ENCODE data around the gene FSTL3.

Gene FSTL3

DNA sequence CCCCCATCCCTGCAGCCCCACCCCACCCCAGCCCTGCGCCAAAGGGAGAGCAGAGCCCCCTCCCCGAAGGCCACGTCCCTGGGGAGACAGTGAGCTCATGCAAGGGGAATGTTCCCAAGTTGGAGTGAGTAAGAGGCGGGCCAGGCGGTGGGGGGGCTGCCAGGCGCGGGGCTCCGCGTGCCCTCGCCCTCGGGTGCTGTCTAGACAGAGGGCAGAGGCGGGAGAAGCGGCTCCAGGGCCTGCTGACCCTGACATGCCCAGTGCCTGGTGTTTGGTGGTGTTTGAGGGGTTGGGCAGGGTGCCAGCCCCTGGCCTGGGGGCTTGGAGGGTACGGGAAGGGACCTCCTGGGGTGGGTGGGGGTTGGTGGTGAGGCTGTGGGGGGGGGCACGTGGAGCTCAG lies 1.0 kb downstream of the FSTL3 start:
- H3K79me2 ChIP-seq (ENCODE audit: control insufficient read depth, low read length): peaks cover 5% of the 10 kb centered on the region; the same call in 1 of the 2 replicates
- H4K20me1 ChIP-seq (ENCODE audit: control insufficient read depth, insufficient read depth, low read depth, low read length): no peaks in the 10 kb centered on the region; the same call in 1 of the 2 replicates
- peaks cover 17% of the 10 kb centered on the region for H3K4me1 ChIP-seq (ENCODE audit: control insufficient read depth, low read length)
- no peak overlapping the region for H3K27ac ChIP-seq (ENCODE audit: low read depth, low read length)
- no peak overlapping the region for H3K4me2 ChIP-seq (ENCODE audit: low read length)
- H3K9me2 ChIP-seq (replicated peaks; ENCODE audit: control insufficient read depth, low read length): no peaks in the 10 kb centered on the region
- no peaks in the 10 kb centered on the region for H3K9me3 ChIP-seq (ENCODE audit: control insufficient read depth, insufficient read depth, low read length)
- no peaks in the 10 kb centered on the region for H3K36me3 ChIP-seq (ENCODE audit: control insufficient read depth, low read length)
- no peak overlapping the region for H3K4me3 ChIP-seq (ENCODE audit: low read length)
- peaks cover 14% of the 10 kb centered on the region for H3K27me3 ChIP-seq (ENCODE audit: control insufficient read depth, low read length)
- 0 out of 2 replicates have a peak, but pooled peaks cover 4% of the 10 kb centered on the region for H3F3A ChIP-seq (ENCODE audit: control insufficient read depth, insufficient read depth)
- TF ChIP-seq, protein P1, sequence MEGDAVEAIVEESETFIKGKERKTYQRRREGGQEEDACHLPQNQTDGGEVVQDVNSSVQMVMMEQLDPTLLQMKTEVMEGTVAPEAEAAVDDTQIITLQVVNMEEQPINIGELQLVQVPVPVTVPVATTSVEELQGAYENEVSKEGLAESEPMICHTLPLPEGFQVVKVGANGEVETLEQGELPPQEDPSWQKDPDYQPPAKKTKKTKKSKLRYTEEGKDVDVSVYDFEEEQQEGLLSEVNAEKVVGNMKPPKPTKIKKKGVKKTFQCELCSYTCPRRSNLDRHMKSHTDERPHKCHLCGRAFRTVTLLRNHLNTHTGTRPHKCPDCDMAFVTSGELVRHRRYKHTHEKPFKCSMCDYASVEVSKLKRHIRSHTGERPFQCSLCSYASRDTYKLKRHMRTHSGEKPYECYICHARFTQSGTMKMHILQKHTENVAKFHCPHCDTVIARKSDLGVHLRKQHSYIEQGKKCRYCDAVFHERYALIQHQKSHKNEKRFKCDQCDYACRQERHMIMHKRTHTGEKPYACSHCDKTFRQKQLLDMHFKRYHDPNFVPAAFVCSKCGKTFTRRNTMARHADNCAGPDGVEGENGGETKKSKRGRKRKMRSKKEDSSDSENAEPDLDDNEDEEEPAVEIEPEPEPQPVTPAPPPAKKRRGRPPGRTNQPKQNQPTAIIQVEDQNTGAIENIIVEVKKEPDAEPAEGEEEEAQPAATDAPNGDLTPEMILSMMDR (IDR thresholded peaks at IDR 0.05; ENCODE audit: low read depth, low read length, poor library complexity, severe bottlenecking): no peak
- no peak for TF ChIP-seq EZH2phosphoT487 (IDR thresholded peaks at IDR 0.05; ENCODE audit: borderline replicate concordance, low read length)

DNA sequence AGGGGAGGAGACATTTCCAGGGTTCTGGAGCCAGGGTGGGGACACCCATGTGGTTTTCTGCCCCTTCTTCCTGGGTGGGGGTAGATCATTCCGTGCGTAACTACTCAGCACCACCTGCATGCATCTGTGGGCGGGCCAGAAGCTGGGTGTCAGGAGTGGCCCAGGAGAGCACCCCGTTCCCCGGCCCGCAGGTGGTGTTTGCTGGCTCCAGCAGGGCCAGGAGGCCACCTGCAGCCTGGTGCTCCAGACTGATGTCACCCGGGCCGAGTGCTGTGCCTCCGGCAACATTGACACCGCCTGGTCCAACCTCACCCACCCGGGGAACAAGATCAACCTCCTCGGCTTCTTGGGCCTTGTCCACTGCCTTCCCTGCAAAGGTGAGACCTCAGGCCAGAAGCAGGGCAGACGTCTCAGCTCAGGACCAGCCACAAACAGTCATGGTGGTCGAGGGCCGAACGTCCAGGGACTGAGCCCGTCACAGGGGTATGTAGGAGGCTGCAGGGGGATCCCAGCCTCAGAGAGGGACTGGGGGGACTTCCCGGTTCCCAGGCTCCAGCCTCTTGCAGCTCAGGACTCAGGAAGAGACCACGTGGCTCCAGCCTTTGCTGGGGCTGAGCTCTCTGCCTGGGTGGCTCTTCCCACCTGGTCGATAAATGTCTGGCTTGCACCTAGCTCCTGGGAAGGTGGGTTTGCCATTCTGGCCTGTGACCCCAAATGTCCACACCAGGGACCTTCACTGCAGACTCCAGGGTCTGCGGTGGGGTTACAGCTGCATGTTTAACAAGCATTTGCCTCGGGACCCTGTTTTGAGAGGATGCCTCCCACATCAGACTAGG lies 1.6 kb downstream of the FSTL3 start:
- H3K4me3 ChIP-seq (ENCODE audit: low read length): no peak overlapping the region
- no peaks in the 10 kb centered on the region for H3K36me3 ChIP-seq (ENCODE audit: control insufficient read depth, low read length)
- peaks cover 17% of the 10 kb centered on the region for H3K4me1 ChIP-seq (ENCODE audit: control insufficient read depth, low read length)
- no peaks in the 10 kb centered on the region; the same call in 1 of the 2 replicates for H4K20me1 ChIP-seq (ENCODE audit: control insufficient read depth, insufficient read depth, low read depth, low read length)
- H3K27ac ChIP-seq (ENCODE audit: low read depth, low read length): no peak overlapping the region
- H3K9me2 ChIP-seq (replicated peaks; ENCODE audit: control insufficient read depth, low read length): no peaks in the 10 kb centered on the region
- 0 out of 2 replicates have a peak, but pooled peaks cover 4% of the 10 kb centered on the region for H3F3A ChIP-seq (ENCODE audit: control insufficient read depth, insufficient read depth)
- peaks cover 5% of the 10 kb centered on the region; the same call in 1 of the 2 replicates for H3K79me2 ChIP-seq (ENCODE audit: control insufficient read depth, low read length)
- TF ChIP-seq EZH2phosphoT487 (IDR thresholded peaks at IDR 0.05; ENCODE audit: borderline replicate concordance, low read length): no peak
- TF ChIP-seq, protein P1 (IDR thresholded peaks at IDR 0.05; ENCODE audit: low read depth, low read length, poor library complexity, severe bottlenecking): no peak
- peaks cover 14% of the 10 kb centered on the region for H3K27me3 ChIP-seq (ENCODE audit: control insufficient read depth, low read length)
- H3K4me2 ChIP-seq (ENCODE audit: low read length): no peak overlapping the region
- no peaks in the 10 kb centered on the region for H3K9me3 ChIP-seq (ENCODE audit: control insufficient read depth, insufficient read depth, low read length)

DNA sequence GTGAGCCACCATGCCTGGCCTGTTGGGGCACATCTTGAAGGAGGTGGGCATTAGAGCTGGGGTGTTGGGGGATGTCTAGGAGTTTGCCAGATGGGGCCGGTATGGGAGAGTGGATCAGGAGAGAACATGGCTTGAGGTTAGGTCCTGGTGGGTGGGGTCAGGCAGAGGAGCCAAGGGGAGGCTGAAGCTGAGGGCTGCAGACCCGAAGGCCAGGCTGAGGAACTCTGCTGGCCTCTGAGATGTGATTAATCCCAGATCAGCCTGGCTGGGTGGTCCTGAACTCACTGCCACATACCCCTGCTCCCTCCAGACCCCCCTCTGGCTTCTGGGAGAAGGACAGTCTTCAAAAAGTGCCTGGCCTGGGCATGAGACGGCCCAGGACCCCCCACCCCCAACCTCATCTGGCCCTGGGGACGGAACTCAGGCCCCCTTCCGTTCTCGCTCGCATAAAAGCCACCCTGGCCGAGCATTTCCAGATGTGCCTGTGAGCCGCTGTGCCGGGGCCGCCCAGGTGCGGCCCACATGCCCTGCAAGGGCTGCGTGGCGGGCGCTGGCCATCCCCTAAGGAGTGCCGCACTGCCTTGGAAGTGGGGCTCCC lies 2.7 kb downstream of the FSTL3 start:
- peaks cover 14% of the 10 kb centered on the region for H3K27me3 ChIP-seq (ENCODE audit: control insufficient read depth, low read length)
- no peaks in the 10 kb centered on the region for H3K36me3 ChIP-seq (ENCODE audit: control insufficient read depth, low read length)
- H3K4me2 ChIP-seq (ENCODE audit: low read length): peak overlapping the region; percentile 91
- H3K27ac ChIP-seq (ENCODE audit: low read depth, low read length): no peak overlapping the region
- H3F3A ChIP-seq (ENCODE audit: control insufficient read depth, insufficient read depth): 0 out of 2 replicates have a peak, but pooled peaks cover 4% of the 10 kb centered on the region
- no peak for TF ChIP-seq EZH2phosphoT487 (IDR thresholded peaks at IDR 0.05; ENCODE audit: borderline replicate concordance, low read length)
- TF ChIP-seq, protein P1 (IDR thresholded peaks at IDR 0.05; ENCODE audit: low read depth, low read length, poor library complexity, severe bottlenecking): no peak
- H3K4me3 ChIP-seq (ENCODE audit: low read length): peak overlapping the region; percentile 91
- no peaks in the 10 kb centered on the region for H3K9me3 ChIP-seq (ENCODE audit: control insufficient read depth, insufficient read depth, low read length)
- no peaks in the 10 kb centered on the region for H3K9me2 ChIP-seq (replicated peaks; ENCODE audit: control insufficient read depth, low read length)
- peaks cover 5% of the 10 kb centered on the region; the same call in 1 of the 2 replicates for H3K79me2 ChIP-seq (ENCODE audit: control insufficient read depth, low read length)
- peaks cover 17% of the 10 kb centered on the region for H3K4me1 ChIP-seq (ENCODE audit: control insufficient read depth, low read length)
- no peaks in the 10 kb centered on the region; the same call in 1 of the 2 replicates for H4K20me1 ChIP-seq (ENCODE audit: control insufficient read depth, insufficient read depth, low read depth, low read length)

Measured in DOHH2 (cell line).